CD4-positive, CD25-positive, alpha-beta regulatory T cell (primary cell): ENCODE results near the gene MRPL14. TPM values are rescaled to one million over a fixed set of nuclear protein-coding genes. Genes with fewer than 3 reads are reported as not detected.

Experiments used
- ATAC-seq, 2 donors: fragments of 150-1000 bp; cut with Tn5 transposase; one replicate each; pipeline ENCODE4 v1.10.0; 2021; ENCODE audit warnings: low read depth in 2 of 2, moderate number of reproducible peaks in 2 of 2, moderate library complexity in 1 of 2
- DNase-seq, 3 donors: peaks; one replicate each; pipeline versions ENCODE4 v3.0.0 to v3.0.0-alpha.2; 2012 to 2022; ENCODE audit warnings: mixed read lengths in 1 of 3
- H3K27ac ChIP-seq: one replicate; pipeline ENCODE4 v1.7.0; 2013; ENCODE audit warnings: mild to moderate bottlenecking, low read length; ENCODE audit not compliant: insufficient read depth, poor library complexity, severe bottlenecking
- H3K27me3 ChIP-seq: one replicate; pipeline ENCODE4 v1.7.0; 2013; ENCODE audit warnings: low read length; ENCODE audit not compliant: control insufficient read depth, insufficient read depth
- H3K36me3 ChIP-seq: one replicate; pipeline ENCODE4 v1.7.0; 2013; ENCODE audit warnings: mild to moderate bottlenecking, low read length, moderate library complexity; ENCODE audit not compliant: control insufficient read depth, insufficient read depth
- H3K4me1 ChIP-seq: 2 replicates; pipeline ENCODE4 v1.7.0; 2013; ENCODE audit warnings: mild to moderate bottlenecking, low read length; ENCODE audit not compliant: insufficient read depth, control insufficient read depth, poor library complexity, severe bottlenecking
- H3K4me3 ChIP-seq: one replicate; pipeline ENCODE4 v1.7.0; 2013; ENCODE audit warnings: low read depth, mild to moderate bottlenecking, low read length, moderate library complexity
- H3K9me3 ChIP-seq, 2 experiments: 1 replicate in 1 of 2; 2 replicates in 1 of 2; pipeline ENCODE4 v1.7.0; 2013; ENCODE audit warnings: low read length in 2 of 2, mild to moderate bottlenecking in 1 of 2, moderate library complexity in 1 of 2; ENCODE audit not compliant: control insufficient read depth in 2 of 2
- H3K27ac Mint-ChIP-seq, 3 donors: one replicate each; pipeline ENCODE4 v1.8.0; 2020 to 2022; ENCODE audit warnings: mild to moderate bottlenecking in 3 of 3, mixed read lengths in 3 of 3, moderate library complexity in 2 of 3
- H3K27me3 Mint-ChIP-seq: one replicate; pipeline ENCODE4 v1.8.0; 2022; ENCODE audit warnings: mild to moderate bottlenecking, mixed read lengths
- H3K36me3 Mint-ChIP-seq: one replicate; pipeline ENCODE4 v1.8.0; 2020; ENCODE audit warnings: mixed read lengths
- H3K4me1 Mint-ChIP-seq, 4 donors: one replicate each; pipeline ENCODE4 v1.8.0; 2020 to 2022; ENCODE audit warnings: mixed read lengths in 4 of 4, mild to moderate bottlenecking in 1 of 4
- H3K4me3 Mint-ChIP-seq, 4 donors: one replicate each; pipeline ENCODE4 v1.8.0; 2020 to 2022; ENCODE audit warnings: mild to moderate bottlenecking in 4 of 4, mixed read lengths in 4 of 4, moderate library complexity in 3 of 4
- H3K9me3 Mint-ChIP-seq, 7 donors: one replicate each; pipeline ENCODE4 v1.8.0; 2020 to 2022; ENCODE audit warnings: mixed read lengths in 7 of 7, mild to moderate bottlenecking in 3 of 7, moderate library complexity in 2 of 7
- polyA plus RNA-seq, 4 donors: library from polyadenylated mRNA; unstranded; fragments of 300-500 nt; fragmentation: Illumina TruSeq; gene quantifications; one replicate each; pipeline ENCODE4 v1.2.3, GENCODE V29; 2021
- total RNA-seq: library from RNA; stranded (reverse); gene quantifications from one replicate; pipeline ENCODE4 v1.2.3, GENCODE V29; 2022

Gene MRPL14
- total and polyA plus RNA-seq, 5 donors from 2014 or later, result 11.8 to 101 (median 82.9) TPM

DNA sequence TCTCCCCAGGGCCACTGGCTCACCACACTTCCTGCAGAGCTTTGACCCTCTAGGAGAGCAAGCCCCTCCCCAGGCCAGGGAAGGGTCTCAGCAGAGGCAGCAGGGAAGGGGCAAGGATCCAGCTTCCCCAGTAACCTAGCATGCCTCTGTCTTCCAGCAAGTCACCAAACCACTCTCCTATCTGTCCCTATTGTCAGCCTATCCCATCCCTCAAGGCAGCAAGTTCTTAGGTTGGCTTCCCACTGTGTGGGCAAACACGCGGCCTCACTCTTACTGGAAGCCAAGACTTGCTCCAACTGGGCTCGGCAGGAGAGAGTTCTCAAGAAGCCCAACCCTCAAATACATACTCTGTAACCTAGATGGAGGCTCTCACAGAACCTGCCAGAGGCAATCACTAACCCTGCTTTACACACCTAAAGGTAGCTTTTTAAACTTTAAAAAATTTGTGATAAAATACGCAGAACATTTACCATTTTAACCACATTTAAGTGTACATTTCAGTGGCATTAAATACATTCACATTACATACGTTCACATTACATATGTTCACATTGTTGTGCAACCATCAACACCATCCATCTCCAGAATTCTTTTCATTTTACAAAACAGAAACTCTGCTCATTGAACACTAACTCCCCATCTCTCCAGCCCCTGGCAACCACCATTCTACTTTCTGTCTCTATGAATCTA, 58.5 kb downstream of the MRPL14 start:
- Histone ChIP-seq H3K27ac (no peak overlapping the region), H3K36me3 (no peaks in the 10 kb centered on the region)

DNA sequence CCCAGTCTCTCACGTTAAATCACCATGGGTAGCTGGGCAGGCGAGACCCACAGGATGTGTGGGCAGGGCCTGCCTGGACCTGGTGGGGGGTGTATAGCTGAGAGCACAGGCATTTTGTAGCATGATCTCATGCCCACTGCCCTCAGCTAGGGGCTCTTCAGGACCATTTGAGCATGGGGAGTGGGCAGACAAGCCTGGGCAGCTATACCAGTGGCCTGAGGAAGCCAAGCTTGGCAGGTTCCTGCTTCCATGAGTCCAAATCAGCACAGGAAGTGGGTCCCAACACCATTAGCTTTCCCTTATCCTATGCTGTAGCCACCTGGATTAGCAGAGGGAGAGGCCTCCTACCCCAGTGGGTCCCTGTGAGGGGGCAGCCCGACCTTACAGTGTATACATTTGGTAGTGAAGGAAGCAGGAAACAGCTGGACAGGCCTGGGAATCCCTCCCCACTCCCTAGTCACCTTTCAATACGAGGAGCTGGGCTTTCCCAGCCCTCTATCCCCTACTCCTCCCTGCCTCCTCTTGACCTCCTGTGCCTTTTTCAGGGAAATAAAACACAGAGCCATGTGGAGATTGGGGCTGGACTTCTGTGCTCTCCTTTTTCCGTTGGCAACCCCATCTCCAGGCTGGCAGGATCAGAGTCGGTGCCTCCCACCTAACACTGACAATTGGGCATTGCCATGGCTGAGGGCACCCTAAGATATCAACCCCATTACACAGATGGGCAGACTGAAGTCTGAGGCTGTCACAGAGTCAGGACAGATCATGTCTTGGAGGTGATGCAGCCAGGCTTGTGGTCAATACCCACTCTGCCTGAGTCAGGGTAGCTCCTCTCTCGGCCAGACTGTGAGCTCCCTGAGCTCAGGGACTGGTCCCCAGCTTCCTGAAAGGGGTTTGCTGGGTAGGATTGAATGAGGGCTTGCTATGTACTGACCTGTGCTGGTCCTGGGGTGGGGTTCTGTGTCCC, 59.8 kb downstream of the MRPL14 start:
- Histone ChIP-seq H3K4me3 (no peak overlapping the region), H3K9me3 (no peaks in the 10 kb centered on the region), H3K27me3 (no peaks in the 10 kb centered on the region), H3K36me3 (no peaks in the 10 kb centered on the region), H3K27ac (no peak overlapping the region), H3K4me1 (no peaks in the 10 kb centered on the region)
- no peak for DNase-seq
- peaks cover 12% of the 10 kb centered on the region for H3K27me3 Mint-ChIP-seq
- H3K36me3 Mint-ChIP-seq, result no peaks in the 10 kb centered on the region
- no peak for ATAC-seq
- H3K27ac Mint-ChIP-seq, result no peak overlapping the region
- H3K9me3 Mint-ChIP-seq, result no peaks in the 10 kb centered on the region
- peaks cover 0 to 4% (median 0%) of the 10 kb centered on the region in 4 donors for H3K4me1 Mint-ChIP-seq
- no peak overlapping the region for H3K4me3 Mint-ChIP-seq

More for the DNA sequence above, 58.5 kb downstream of the MRPL14 start:
- Mint-ChIP-seq H3K4me3 (no peak overlapping the region), H3K27me3 (peaks cover 16% of the 10 kb centered on the region), H3K4me1 (peaks cover 0 to 11% (median 5%) of the 10 kb centered on the region in 4 donors), H3K9me3 (no peaks in the 10 kb centered on the region), H3K27ac (no peak overlapping the region), H3K36me3 (no peaks in the 10 kb centered on the region)
- ATAC-seq, result no peak
- H3K4me1 ChIP-seq, result peaks cover 4% of the 10 kb centered on the region
- H3K4me3 ChIP-seq, result no peak overlapping the region
- DNase-seq, result no peak
- peaks cover 1% of the 10 kb centered on the region for H3K27me3 ChIP-seq
- H3K9me3 ChIP-seq, result no peaks in the 10 kb centered on the region

DNA sequence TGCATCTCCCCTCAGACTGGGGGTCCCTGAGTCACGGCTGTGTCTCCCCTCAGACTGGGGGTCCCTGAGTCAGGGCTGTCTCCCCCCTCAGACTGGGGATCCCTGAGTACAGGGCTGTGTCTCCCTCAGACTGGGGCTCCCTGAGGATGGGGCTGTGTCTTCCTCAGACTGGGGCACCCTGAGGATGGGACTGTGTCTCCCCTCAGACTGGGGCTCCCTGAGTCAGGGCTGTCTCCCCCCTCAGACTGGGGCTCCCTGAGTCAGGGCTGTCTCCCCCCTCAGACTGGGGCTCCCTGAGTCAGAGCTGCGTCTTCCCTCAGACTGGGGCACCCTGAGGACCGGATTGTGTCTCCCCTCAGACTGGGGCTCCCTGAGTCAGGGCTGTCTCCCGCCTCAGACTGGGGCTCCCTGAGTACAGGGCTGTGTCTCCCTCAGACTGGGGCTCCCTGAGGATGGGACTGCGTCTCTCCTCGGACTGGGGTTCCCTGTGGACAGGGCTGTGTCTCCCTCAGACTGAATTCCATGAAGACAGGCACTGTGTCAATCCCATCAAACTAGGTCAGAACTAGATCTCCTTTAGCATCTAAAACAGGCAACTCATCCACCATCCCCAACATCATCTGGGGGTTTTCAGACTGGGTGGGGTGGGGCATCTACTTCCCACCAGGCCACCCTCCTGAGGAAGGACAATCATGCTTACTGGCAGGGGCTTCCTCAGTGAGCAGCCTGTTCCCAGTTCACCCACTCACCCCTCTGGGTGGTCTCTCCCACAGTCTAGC, 60.7 kb downstream of the MRPL14 start:
- Histone ChIP-seq H3K36me3 (no peaks in the 10 kb centered on the region), H3K4me1 (no peaks in the 10 kb centered on the region), H3K27me3 (no peaks in the 10 kb centered on the region), H3K4me3 (no peak overlapping the region), H3K9me3 (no peaks in the 10 kb centered on the region), H3K27ac (no peak overlapping the region)
- Mint-ChIP-seq H3K27ac (no peak overlapping the region), H3K4me1 (no peaks in the 10 kb centered on the region), H3K4me3 (no peak overlapping the region), H3K27me3 (peaks cover 9% of the 10 kb centered on the region), H3K9me3 (no peaks in the 10 kb centered on the region), H3K36me3 (no peaks in the 10 kb centered on the region)
- DNase-seq (no peak), ATAC-seq (no peak)

DNA sequence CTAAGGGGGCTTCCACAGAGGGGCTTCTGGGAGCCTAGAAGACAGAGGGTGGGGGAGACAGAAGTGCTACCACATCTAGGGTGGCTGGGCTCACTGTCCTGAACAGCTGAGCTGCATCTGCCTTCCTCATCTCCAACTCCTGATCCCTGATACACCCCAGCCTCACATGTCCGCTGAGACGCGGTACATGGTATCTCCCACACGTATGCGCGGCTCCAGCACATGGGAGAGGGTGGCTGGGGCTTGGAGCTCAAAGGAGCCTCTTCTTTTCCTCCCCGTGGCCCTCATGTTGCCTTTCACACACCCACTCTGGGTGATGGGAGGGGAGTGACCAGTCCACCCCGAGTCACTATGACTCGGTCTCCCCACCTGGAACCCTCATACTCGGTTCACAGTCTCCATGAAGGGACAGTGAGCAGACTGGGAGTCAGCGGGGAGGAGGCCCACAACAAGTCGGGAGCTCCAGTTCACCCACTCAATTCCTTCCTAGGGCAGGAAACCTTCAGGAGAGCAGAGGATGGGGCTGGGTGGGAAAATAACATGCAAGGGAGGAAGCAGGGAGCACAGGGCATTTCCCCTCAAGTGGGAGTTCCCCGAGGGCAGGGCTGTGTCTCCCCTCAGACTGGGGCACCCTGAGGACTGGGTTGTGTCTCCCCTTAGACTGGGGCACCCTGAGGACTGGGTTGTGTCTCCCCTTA, 61.7 kb downstream of the MRPL14 start:
- Mint-ChIP-seq H3K27me3 (peaks cover 6% of the 10 kb centered on the region), H3K9me3 (no peaks in the 10 kb centered on the region), H3K36me3 (no peaks in the 10 kb centered on the region), H3K4me3 (no peak overlapping the region), H3K4me1 (no peaks in the 10 kb centered on the region), H3K27ac (no peak overlapping the region)
- ATAC-seq (no peak), DNase-seq (no peak)
- Histone ChIP-seq H3K9me3 (no peaks in the 10 kb centered on the region), H3K4me1 (no peaks in the 10 kb centered on the region), H3K36me3 (no peaks in the 10 kb centered on the region), H3K27me3 (no peaks in the 10 kb centered on the region), H3K27ac (no peak overlapping the region), H3K4me3 (no peak overlapping the region)

DNA sequence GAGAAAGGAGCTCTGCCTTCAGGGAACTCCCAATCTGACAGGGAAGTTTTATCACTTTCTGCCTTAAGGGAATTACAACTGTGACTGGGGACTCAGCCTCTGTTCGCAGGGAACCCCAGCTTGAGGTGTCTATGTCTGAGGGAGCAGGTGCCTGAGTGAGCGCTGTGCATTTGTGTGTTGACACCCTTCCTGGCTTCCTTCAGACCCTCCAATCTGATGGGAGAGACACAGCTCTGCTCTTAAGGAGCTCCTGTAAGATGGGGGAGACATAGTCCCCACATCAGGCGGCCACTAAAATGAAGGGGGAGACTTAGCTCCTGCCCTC, 62.3 kb downstream of the MRPL14 start:
- Mint-ChIP-seq H3K4me1 (no peaks in the 10 kb centered on the region), H3K27ac (no peak overlapping the region), H3K27me3 (peaks cover 6% of the 10 kb centered on the region), H3K9me3 (peaks cover 0 to 3% (median 0%) of the 10 kb centered on the region in 7 donors), H3K36me3 (peaks cover 3% of the 10 kb centered on the region), H3K4me3 (no peak overlapping the region)
- H3K27me3 ChIP-seq, result no peaks in the 10 kb centered on the region
- H3K36me3 ChIP-seq, result no peaks in the 10 kb centered on the region
- H3K4me1 ChIP-seq, result no peaks in the 10 kb centered on the region
- DNase-seq (no peak), ATAC-seq (no peak)
- no peak overlapping the region for H3K4me3 ChIP-seq
- H3K27ac ChIP-seq, result no peak overlapping the region
- no peaks in the 10 kb centered on the region for H3K9me3 ChIP-seq

DNA sequence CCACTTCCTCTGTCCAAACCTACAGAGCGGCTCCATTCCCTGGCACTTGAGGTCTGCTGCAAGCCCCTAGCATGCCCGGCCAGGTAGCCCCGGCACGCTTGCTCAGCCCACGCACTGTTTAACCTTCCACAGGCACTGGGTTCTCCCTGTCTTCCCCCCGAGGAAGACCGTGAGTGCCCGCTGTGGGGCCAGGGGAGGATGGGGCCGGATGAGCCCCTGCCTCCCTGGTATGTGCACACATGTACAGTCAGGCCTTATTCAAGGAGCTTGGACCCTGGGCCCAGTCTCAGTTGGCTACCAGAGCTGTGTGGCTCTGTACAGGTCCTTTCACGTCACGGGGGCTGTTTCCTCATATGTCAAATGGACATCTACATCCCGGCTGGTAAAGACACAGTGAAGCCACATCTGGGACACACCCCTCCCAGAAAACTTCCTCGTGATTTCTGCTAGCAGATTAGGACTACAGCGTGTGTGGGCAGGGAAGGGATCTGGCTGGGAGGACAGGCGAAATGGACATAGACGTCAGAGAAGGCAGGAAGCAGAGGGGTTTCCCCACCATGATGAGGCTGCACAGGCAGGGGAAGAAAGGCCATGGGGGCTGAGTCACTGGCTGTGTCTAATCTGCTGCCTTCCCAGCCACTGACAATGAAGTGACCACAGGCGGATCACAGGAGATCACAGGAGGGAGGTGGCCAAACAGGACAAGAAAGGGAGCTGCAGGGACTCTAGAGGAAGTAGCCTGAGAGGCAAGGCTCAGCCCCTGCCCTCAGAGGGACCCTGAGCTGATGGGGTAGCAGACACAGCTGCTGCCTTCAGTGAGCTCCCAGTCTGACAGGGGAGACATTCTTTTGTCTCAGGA, 62.9 kb downstream of the MRPL14 start:
- H3K27ac ChIP-seq, result no peak overlapping the region

More for the DNA sequence above, 62.9 kb downstream of the MRPL14 start:
- Mint-ChIP-seq H3K27me3 (peaks cover 12% of the 10 kb centered on the region), H3K27ac (peak overlapping the region in 2 of 3 donors; percentile 5 to 48), H3K4me1 (no peaks in the 10 kb centered on the region), H3K9me3 (peaks cover 0 to 3% (median 0%) of the 10 kb centered on the region in 7 donors), H3K36me3 (peaks cover 3% of the 10 kb centered on the region), H3K4me3 (no peak overlapping the region)
- H3K27me3 ChIP-seq, result no peaks in the 10 kb centered on the region
- H3K4me1 ChIP-seq, result no peaks in the 10 kb centered on the region
- no peak overlapping the region for H3K4me3 ChIP-seq
- H3K36me3 ChIP-seq, result no peaks in the 10 kb centered on the region
- ATAC-seq (peak; percentile 43 to 53), DNase-seq (no peak)
- peaks cover 0 to 3% of the 10 kb centered on the region in 2 experiments for H3K9me3 ChIP-seq
